Panc1 (cell line): ENCODE measurements around the gene RBL1.
"Not testable (repeated sequence)": the region's sequence is repeated elsewhere in the genome, so short reads cannot be mapped to it uniquely, and the experiment has no call there.

ENCODE experiments used
- POLR2AphosphoS5 ChIP-seq: IDR thresholded peaks from 2 replicates; pipeline ENCODE4 v1.6.1; 2012; ENCODE audit warnings: mild to moderate bottlenecking, low read depth, low read length, moderate library complexity
- SIN3A ChIP-seq: IDR thresholded peaks from 2 replicates; pipeline ENCODE4 v1.6.1; 2012; ENCODE audit warnings: low read depth, mild to moderate bottlenecking, low read length, moderate library complexity, borderline replicate concordance; ENCODE audit not compliant: insufficient read depth
- TCF7L2 ChIP-seq: IDR thresholded peaks from 2 replicates; pipeline ENCODE4 v1.6.1; 2011; ENCODE audit warnings: mild to moderate bottlenecking, low read depth, low read length, inconsistent platforms
- TF ChIP-seq, protein P1 (sequence below): fragments of 450-650 bp; IDR thresholded peaks from 2 replicates; pipeline ENCODE4 v1.5.1; 2017; ENCODE audit warnings: mild to moderate bottlenecking
- TF ChIP-seq, protein P2 (sequence below), 2 experiments: IDR thresholded peaks; 2 replicates each; pipeline ENCODE4 v1.6.1; 2011 to 2012; ENCODE audit warnings: low read depth in 2 of 2, control low read depth in 1 of 2, low read length in 1 of 2, mild to moderate bottlenecking in 1 of 2, moderate library complexity in 1 of 2; ENCODE audit not compliant: insufficient read depth in 1 of 2

- not testable (repeated sequence) for TF ChIP-seq TCF7L2, POLR2AphosphoS5, SIN3A
- TF ChIP-seq, protein P1, sequence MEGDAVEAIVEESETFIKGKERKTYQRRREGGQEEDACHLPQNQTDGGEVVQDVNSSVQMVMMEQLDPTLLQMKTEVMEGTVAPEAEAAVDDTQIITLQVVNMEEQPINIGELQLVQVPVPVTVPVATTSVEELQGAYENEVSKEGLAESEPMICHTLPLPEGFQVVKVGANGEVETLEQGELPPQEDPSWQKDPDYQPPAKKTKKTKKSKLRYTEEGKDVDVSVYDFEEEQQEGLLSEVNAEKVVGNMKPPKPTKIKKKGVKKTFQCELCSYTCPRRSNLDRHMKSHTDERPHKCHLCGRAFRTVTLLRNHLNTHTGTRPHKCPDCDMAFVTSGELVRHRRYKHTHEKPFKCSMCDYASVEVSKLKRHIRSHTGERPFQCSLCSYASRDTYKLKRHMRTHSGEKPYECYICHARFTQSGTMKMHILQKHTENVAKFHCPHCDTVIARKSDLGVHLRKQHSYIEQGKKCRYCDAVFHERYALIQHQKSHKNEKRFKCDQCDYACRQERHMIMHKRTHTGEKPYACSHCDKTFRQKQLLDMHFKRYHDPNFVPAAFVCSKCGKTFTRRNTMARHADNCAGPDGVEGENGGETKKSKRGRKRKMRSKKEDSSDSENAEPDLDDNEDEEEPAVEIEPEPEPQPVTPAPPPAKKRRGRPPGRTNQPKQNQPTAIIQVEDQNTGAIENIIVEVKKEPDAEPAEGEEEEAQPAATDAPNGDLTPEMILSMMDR = not testable (repeated sequence)
- TF ChIP-seq, protein P2, sequence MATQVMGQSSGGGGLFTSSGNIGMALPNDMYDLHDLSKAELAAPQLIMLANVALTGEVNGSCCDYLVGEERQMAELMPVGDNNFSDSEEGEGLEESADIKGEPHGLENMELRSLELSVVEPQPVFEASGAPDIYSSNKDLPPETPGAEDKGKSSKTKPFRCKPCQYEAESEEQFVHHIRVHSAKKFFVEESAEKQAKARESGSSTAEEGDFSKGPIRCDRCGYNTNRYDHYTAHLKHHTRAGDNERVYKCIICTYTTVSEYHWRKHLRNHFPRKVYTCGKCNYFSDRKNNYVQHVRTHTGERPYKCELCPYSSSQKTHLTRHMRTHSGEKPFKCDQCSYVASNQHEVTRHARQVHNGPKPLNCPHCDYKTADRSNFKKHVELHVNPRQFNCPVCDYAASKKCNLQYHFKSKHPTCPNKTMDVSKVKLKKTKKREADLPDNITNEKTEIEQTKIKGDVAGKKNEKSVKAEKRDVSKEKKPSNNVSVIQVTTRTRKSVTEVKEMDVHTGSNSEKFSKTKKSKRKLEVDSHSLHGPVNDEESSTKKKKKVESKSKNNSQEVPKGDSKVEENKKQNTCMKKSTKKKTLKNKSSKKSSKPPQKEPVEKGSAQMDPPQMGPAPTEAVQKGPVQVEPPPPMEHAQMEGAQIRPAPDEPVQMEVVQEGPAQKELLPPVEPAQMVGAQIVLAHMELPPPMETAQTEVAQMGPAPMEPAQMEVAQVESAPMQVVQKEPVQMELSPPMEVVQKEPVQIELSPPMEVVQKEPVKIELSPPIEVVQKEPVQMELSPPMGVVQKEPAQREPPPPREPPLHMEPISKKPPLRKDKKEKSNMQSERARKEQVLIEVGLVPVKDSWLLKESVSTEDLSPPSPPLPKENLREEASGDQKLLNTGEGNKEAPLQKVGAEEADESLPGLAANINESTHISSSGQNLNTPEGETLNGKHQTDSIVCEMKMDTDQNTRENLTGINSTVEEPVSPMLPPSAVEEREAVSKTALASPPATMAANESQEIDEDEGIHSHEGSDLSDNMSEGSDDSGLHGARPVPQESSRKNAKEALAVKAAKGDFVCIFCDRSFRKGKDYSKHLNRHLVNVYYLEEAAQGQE (IDR thresholded peaks at IDR 0.05; ENCODE audit: insufficient read depth in 1 of 2, low read depth in 2 of 2, low read length in 1 of 2) = not testable (repeated sequence)
Measured at GRCh38 chr20:37011858-37012257, 83.9 kb downstream of the RBL1 start.
